T-cell (primary cell): ENCODE data around the gene DLG2. TPM values are rescaled to one million over a fixed set of nuclear protein-coding genes. Genes with fewer than 3 reads are reported as not detected.
"Not testable (repeated sequence)": the region's sequence is repeated elsewhere in the genome, so short reads cannot be mapped to it uniquely, and the experiment has no call there.

Experiments used
- ATAC-seq, 4 experiments: fragments of 200-7000 bp in 3 of 4; fragments of 150-1000 bp in 1 of 4; cut with Tn5 transposase; replicated peaks in 1 of 4; 1 replicate in 3 of 4; 2 replicates in 1 of 4; pipeline ENCODE4 v1.10.0; 2021; ENCODE audit warnings: moderate library complexity in 3 of 4, mild to moderate bottlenecking in 2 of 4, moderate number of reproducible peaks in 1 of 4
- CTCF ChIA-PET, 2 donors: fragments of 300-600 bp; sonication (Branson Sonifier 250); formaldehyde crosslinking; loops; one replicate each; lab custom pipeline; 2022; ENCODE audit warnings: antibody characterized with exemption in 2 of 2; lab: Charles Lee
- POLR2A ChIA-PET, 2 donors: fragments of 300-600 bp; sonication (Branson Sonifier 250); formaldehyde crosslinking; loops; one replicate each; lab custom pipeline; 2022; ENCODE audit warnings: antibody characterized with exemption in 2 of 2; lab: Charles Lee
- DNase-seq, 35 experiments: peaks; one replicate each; pipeline versions ENCODE4 v3.0.0 to v3.0.0-alpha.2; 2013 to 2023
- H3K27ac ChIP-seq: one replicate; pipeline ENCODE4 v1.5.1; 2013; ENCODE audit warnings: low read length
- H3K27me3 ChIP-seq, 2 experiments: replicated peaks in 1 of 2; 1 replicate in 1 of 2; 2 replicates in 1 of 2; pipeline versions ENCODE4 v1.6.1 to v1.7.0; 2013; ENCODE audit warnings: low read length in 1 of 2, mixed read lengths in 1 of 2; ENCODE audit not compliant: control insufficient read depth in 2 of 2, insufficient read depth in 2 of 2; ENCODE audit errors: extremely low read depth in 1 of 2
- H3K36me3 ChIP-seq, 2 donors: 1 replicate in 1 of 2; 2 replicates in 1 of 2; pipeline versions ENCODE4 v1.6.1 to v1.7.0; 2013; ENCODE audit warnings: low read length in 1 of 2; ENCODE audit not compliant: control insufficient read depth in 2 of 2, insufficient read depth in 1 of 2; ENCODE audit errors: extremely low read depth in 1 of 2
- H3K4me1 ChIP-seq, 2 experiments: 1 replicate in 1 of 2; 2 replicates in 1 of 2; pipeline versions ENCODE4 v1.6.1 to v1.7.0; 2013; ENCODE audit warnings: low read length in 2 of 2, mixed read lengths in 1 of 2; ENCODE audit not compliant: insufficient read depth in 2 of 2, control insufficient read depth in 1 of 2; ENCODE audit errors: extremely low read depth in 1 of 2
- H3K4me3 ChIP-seq, 2 donors: 1 replicate in 1 of 2; 2 replicates in 1 of 2; pipeline versions ENCODE4 v1.5.1 to v1.7.0; 2013; ENCODE audit warnings: mild to moderate bottlenecking in 2 of 2, low read length in 1 of 2, moderate library complexity in 1 of 2; ENCODE audit not compliant: control insufficient read depth in 1 of 2; ENCODE audit errors: extremely low read depth in 1 of 2
- H3K9me3 ChIP-seq: 2 replicates; pipeline ENCODE4 v1.7.0; 2013
- H3K27ac Mint-ChIP-seq, 2 donors: one replicate each; pipeline ENCODE4 v1.8.0; 2020 to 2021; ENCODE audit warnings: mild to moderate bottlenecking in 2 of 2, mixed read lengths in 2 of 2
- H3K27me3 Mint-ChIP-seq, 2 donors: one replicate each; pipeline ENCODE4 v1.8.0; 2021 to 2022; ENCODE audit warnings: mixed read lengths in 2 of 2
- H3K36me3 Mint-ChIP-seq: one replicate; pipeline ENCODE4 v1.8.0; 2021; ENCODE audit warnings: mixed read lengths
- H3K4me1 Mint-ChIP-seq, 3 donors: one replicate each; pipeline ENCODE4 v1.8.0; 2020 to 2022; ENCODE audit warnings: mixed read lengths in 3 of 3, mild to moderate bottlenecking in 1 of 3
- H3K4me3 Mint-ChIP-seq, 3 donors: one replicate each; pipeline ENCODE4 v1.8.0; 2020 to 2022; ENCODE audit warnings: mild to moderate bottlenecking in 3 of 3, mixed read lengths in 3 of 3, moderate library complexity in 3 of 3
- H3K9me3 Mint-ChIP-seq, 3 donors: one replicate each; pipeline ENCODE4 v1.8.0; 2020 to 2022; ENCODE audit warnings: mixed read lengths in 3 of 3
- WGBS: methylation state at CpG from one replicate; pipeline ENCODE4 v1.1.5; 2013; ENCODE audit warnings: missing lambda C conversion rate; ENCODE audit not compliant: insufficient coverage; 5-methylcytosine and 5-hydroxymethylcytosine counted together
- total RNA-seq, 35 experiments: library from RNA in 6 of 35; stranded (reverse) in 6 of 35; fragments of 120-200 nt in 1 of 35; gene quantifications; one replicate each; pipeline versions ENCODE4 v1.2.1 to v1.2.4 and lab custom pipeline; 2013 to 2026

DLG2 gene
- total RNA-seq, 5 donors from 2014 or later (not counting 1 experiment from before 2014, with no cell fraction given), result 2.3 to 4.1 (median 2.9) TPM

GRCh38 chr11:85118151-85118550, 509.0 kb downstream of the DLG2 start:
- ChIA-PET CTCF (no interaction called here), POLR2A (no interaction called here)
- Mint-ChIP-seq H3K4me3 (no peak overlapping the region), H3K27ac (no peak overlapping the region), H3K9me3 (peaks cover 16 to 34% (median 32%) of the 10 kb centered on the region in 3 donors), H3K36me3 (no peaks in the 10 kb centered on the region), H3K27me3 (no peaks in the 10 kb centered on the region), H3K4me1 (no peaks in the 10 kb centered on the region)
- DNase-seq (no peak), ATAC-seq (no peak)
- Histone ChIP-seq H3K9me3 (no peaks in the 10 kb centered on the region), H3K27ac (no peak overlapping the region), H3K4me3 (no peak overlapping the region), H3K4me1 (no peaks in the 10 kb centered on the region), H3K27me3 (no peaks in the 10 kb centered on the region), H3K36me3 (no peaks in the 10 kb centered on the region)
- no CpG with 5 or more reads among the region's 1 CpG for WGBS

GRCh38 chr11:85115798-85116197, 511.3 kb downstream of the DLG2 start:
- POLR2A ChIA-PET, result no interaction called here

GRCh38 chr11:85114786-85115185, 512.4 kb downstream of the DLG2 start:
- WGBS, result no CpG with 5 or more reads among the region's 2 CpGs
- H3K4me3 ChIP-seq, result no peak overlapping the region
- ChIA-PET POLR2A (no interaction called here), CTCF (no interaction called here)
- DNase-seq (no peak), ATAC-seq (no peak)
- H3K36me3 ChIP-seq, result no peaks in the 10 kb centered on the region
- H3K4me1 Mint-ChIP-seq, result no peaks in the 10 kb centered on the region
- H3K4me1 ChIP-seq, result no peaks in the 10 kb centered on the region
- no peak overlapping the region for H3K4me3 Mint-ChIP-seq
- no peaks in the 10 kb centered on the region for H3K27me3 Mint-ChIP-seq
- no peak overlapping the region for H3K27ac ChIP-seq
- H3K27ac Mint-ChIP-seq, result no peak overlapping the region
- H3K27me3 ChIP-seq, result no peaks in the 10 kb centered on the region
- no peaks in the 10 kb centered on the region for H3K36me3 Mint-ChIP-seq
- H3K9me3 ChIP-seq, result no peaks in the 10 kb centered on the region
- peaks cover 13 to 39% (median 28%) of the 10 kb centered on the region in 3 donors for H3K9me3 Mint-ChIP-seq

More at GRCh38 chr11:85115798-85116197, 511.3 kb downstream of the DLG2 start:
- no peaks in the 10 kb centered on the region for H3K4me1 ChIP-seq
- Mint-ChIP-seq H3K36me3 (no peaks in the 10 kb centered on the region), H3K27me3 (no peaks in the 10 kb centered on the region), H3K4me1 (no peaks in the 10 kb centered on the region), H3K4me3 (no peak overlapping the region), H3K9me3 (peaks cover 13 to 35% (median 23%) of the 10 kb centered on the region in 3 donors), H3K27ac (no peak overlapping the region)
- no peak for DNase-seq
- CTCF ChIA-PET, result no interaction called here
- H3K9me3 ChIP-seq, result no peaks in the 10 kb centered on the region
- no peak overlapping the region for H3K27ac ChIP-seq
- no peak for ATAC-seq
- H3K4me3 ChIP-seq, result no peak overlapping the region
- 70% methylated on average over 2 of the region's 2 CpGs for WGBS
- H3K36me3 ChIP-seq, result no peaks in the 10 kb centered on the region
- H3K27me3 ChIP-seq, result no peaks in the 10 kb centered on the region

- ATAC-seq, H3K27me3 ChIP-seq, H3K4me3 Mint-ChIP-seq, H3K27ac Mint-ChIP-seq, POLR2A ChIA-PET, H3K27ac ChIP-seq, H3K4me1 Mint-ChIP-seq, H3K4me1 ChIP-seq, H3K4me3 ChIP-seq, CTCF ChIA-PET, H3K27me3 Mint-ChIP-seq, H3K9me3 ChIP-seq, H3K36me3 ChIP-seq, H3K36me3 Mint-ChIP-seq, DNase-seq: not testable (repeated sequence)
- 43% methylated on average over 1 of the region's 1 CpG for WGBS
- peaks cover 18 to 30% (median 29%) of the 10 kb centered on the region in 3 donors for H3K9me3 Mint-ChIP-seq
Measured at GRCh38 chr11:85110246-85110645, 516.9 kb downstream of the DLG2 start.

- no CpG with 5 or more reads among the region's 4 CpGs for WGBS
- POLR2A ChIA-PET, result interaction anchor here in 1 of 2 donors (0.6 kb wide), 1 partner anchor 510 kb away, joined by 3 read pairs; no protein-coding TSS in a partner anchor
- Histone ChIP-seq H3K9me3 (no peaks in the 10 kb centered on the region), H3K4me1 (no peaks in the 10 kb centered on the region), H3K4me3 (no peak overlapping the region), H3K27me3 (no peaks in the 10 kb centered on the region), H3K27ac (no peak overlapping the region), H3K36me3 (no peaks in the 10 kb centered on the region)
- Mint-ChIP-seq H3K9me3 (peaks cover 18 to 33% (median 33%) of the 10 kb centered on the region in 3 donors), H3K27me3 (no peaks in the 10 kb centered on the region), H3K4me1 (no peaks in the 10 kb centered on the region), H3K4me3 (no peak overlapping the region), H3K27ac (no peak overlapping the region), H3K36me3 (no peaks in the 10 kb centered on the region)
- ATAC-seq (no peak), DNase-seq (no peak)
- CTCF ChIA-PET, result no interaction called here
Measured at GRCh38 chr11:85109141-85109540, 518.0 kb downstream of the DLG2 start.

GRCh38 chr11:85105868-85106267, 521.3 kb downstream of the DLG2 start:
- no peaks in the 10 kb centered on the region for H3K36me3 ChIP-seq
- Mint-ChIP-seq H3K36me3 (no peaks in the 10 kb centered on the region), H3K4me1 (no peaks in the 10 kb centered on the region), H3K4me3 (no peak overlapping the region), H3K27ac (no peak overlapping the region), H3K9me3 (peaks cover 8 to 32% (median 25%) of the 10 kb centered on the region in 3 donors), H3K27me3 (no peaks in the 10 kb centered on the region)
- ChIA-PET POLR2A (no interaction called here), CTCF (no interaction called here)
- ATAC-seq, result no peak
- no peaks in the 10 kb centered on the region for H3K9me3 ChIP-seq
- no peak for DNase-seq
- no peaks in the 10 kb centered on the region for H3K27me3 ChIP-seq
- H3K4me1 ChIP-seq, result no peaks in the 10 kb centered on the region
- H3K27ac ChIP-seq, result no peak overlapping the region
- no peak overlapping the region for H3K4me3 ChIP-seq

- Histone ChIP-seq H3K4me1 (no peaks in the 10 kb centered on the region), H3K4me3 (no peak overlapping the region), H3K36me3 (no peaks in the 10 kb centered on the region), H3K27ac (no peak overlapping the region), H3K27me3 (no peaks in the 10 kb centered on the region), H3K9me3 (no peaks in the 10 kb centered on the region)
- no peaks in the 10 kb centered on the region for H3K36me3 Mint-ChIP-seq
- peaks cover 23 to 45% (median 34%) of the 10 kb centered on the region in 3 donors for H3K9me3 Mint-ChIP-seq
- no peaks in the 10 kb centered on the region for H3K27me3 Mint-ChIP-seq
- no peak overlapping the region for H3K4me3 Mint-ChIP-seq
- DNase-seq (no peak), ATAC-seq (no peak)
- no CpG with 5 or more reads among the region's 3 CpGs for WGBS
- no peak overlapping the region for H3K27ac Mint-ChIP-seq
- ChIA-PET CTCF (no interaction called here), POLR2A (no interaction called here)
- no peaks in the 10 kb centered on the region for H3K4me1 Mint-ChIP-seq
Measured at GRCh38 chr11:85099522-85099921, 527.6 kb downstream of the DLG2 start.
